Body of pancreas (tissue), 4 donors: Measurements from ENCODE around the gene PLEKHG3.

ENCODE experiments used
- POLR2A ChIP-seq, 3 donors: fragments of 450-650 bp; IDR thresholded peaks; one replicate each; pipeline ENCODE4 v1.6.1; 2016; ENCODE audit warnings: antibody characterized with exemption in 3 of 3, mild to moderate bottlenecking in 2 of 3
- TF ChIP-seq, protein P1 (sequence below), 7 experiments: fragments of 450-650 bp in 4 of 7; fragments of 200-600 bp in 3 of 7; sonication (generic) in 3 of 7; IDR thresholded peaks; one replicate each; pipeline ENCODE4 v1.5.1; 2016 to 2019; ENCODE audit warnings: antibody characterized with exemption in 7 of 7

DNA sequence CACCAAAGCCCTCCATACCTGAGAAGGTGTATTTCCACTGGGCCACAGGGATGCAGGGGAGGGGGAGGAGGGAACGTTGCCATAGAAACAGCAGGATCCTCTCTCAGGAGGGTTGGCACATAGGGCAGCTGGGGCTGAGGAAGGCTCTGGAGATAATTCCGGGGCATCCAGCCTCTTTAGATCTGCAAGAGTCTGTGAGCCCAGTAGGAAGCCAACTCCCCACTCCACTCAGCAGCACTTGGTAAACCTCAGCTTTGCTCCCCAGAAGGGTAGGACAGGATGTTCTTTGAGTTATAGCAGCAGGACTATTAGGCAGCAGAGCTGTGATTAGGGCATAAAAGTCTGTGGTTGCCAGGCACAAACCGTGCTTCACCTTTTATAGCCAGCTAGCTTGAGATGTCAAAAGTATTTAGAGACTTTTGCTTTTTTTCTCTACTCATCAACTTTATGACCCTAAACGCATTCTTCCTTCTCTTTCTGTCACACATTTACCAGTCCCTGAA lies 7.8 kb upstream of the PLEKHG3 start:
- TF ChIP-seq POLR2A (IDR thresholded peaks at IDR 0.05), result no peak
- TF ChIP-seq, protein P1, sequence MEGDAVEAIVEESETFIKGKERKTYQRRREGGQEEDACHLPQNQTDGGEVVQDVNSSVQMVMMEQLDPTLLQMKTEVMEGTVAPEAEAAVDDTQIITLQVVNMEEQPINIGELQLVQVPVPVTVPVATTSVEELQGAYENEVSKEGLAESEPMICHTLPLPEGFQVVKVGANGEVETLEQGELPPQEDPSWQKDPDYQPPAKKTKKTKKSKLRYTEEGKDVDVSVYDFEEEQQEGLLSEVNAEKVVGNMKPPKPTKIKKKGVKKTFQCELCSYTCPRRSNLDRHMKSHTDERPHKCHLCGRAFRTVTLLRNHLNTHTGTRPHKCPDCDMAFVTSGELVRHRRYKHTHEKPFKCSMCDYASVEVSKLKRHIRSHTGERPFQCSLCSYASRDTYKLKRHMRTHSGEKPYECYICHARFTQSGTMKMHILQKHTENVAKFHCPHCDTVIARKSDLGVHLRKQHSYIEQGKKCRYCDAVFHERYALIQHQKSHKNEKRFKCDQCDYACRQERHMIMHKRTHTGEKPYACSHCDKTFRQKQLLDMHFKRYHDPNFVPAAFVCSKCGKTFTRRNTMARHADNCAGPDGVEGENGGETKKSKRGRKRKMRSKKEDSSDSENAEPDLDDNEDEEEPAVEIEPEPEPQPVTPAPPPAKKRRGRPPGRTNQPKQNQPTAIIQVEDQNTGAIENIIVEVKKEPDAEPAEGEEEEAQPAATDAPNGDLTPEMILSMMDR (IDR thresholded peaks at IDR 0.05), result no peak
